Measurements from ENCODE around the gene RAC3. TPM values are rescaled to one million over a fixed set of nuclear protein-coding genes. Genes with fewer than 3 reads are reported as not detected.

The RAC3 gene
- total and polyA plus RNA-seq, 2 experiments from 2014 or later, result 5.5 to 11.8 TPM

DNA sequence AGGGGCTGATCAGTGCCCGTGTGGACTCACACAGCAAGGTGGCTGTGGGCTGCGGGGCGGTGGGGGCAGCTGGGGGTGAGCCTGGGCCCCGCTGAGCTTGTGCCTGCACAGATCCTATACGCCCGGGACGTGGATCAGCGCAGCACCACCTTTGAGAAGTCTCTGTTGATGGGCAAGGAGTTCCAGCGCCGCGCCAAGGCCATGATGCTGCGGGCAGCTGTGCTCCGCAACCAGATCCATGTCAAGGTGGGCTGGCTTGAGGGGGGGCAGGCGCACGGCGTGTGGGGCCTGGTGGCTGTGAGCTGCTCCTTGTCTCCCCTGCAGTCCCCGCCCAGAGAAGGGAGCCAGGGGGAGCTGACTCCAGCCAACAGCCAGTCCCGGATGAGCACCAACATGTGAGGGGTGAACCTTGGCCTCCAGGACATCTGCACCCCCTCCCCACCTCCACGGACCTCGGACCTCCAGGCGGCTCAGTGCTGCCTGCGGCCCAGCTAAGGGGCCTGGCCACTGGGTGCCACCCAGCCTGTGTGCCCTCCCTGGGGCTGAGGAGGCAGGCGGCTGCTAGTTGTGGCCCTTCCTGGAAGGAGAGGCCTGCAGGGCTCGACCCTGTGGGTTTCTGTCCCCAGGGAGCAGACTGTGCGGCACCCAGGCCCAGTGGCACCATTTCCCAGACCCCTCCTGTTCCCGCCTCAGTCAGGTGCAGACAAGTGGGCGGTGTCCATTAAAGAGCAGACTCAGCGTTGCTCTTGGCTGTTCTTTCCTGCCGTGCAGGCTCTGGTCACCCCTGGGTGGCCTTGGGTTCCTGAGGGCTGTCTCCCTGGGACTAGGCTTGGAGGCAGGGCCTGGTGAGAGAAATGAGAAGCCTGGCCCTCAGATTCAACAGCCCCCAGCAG is 25.5 kb downstream of the RAC3 start:
- no peak overlapping the region for H3K4me2 ChIP-seq
- WGBS (ENCODE audit: low lambda C conversion rate, missing lambda C conversion rate), result 92% methylated on average over 28 of the region's 29 CpGs
- H3K36me3 ChIP-seq (replicated peaks; ENCODE audit: insufficient read depth, low read depth), result no peaks in the 10 kb centered on the region
- H3K9me3 ChIP-seq (ENCODE audit: low read depth), result no peaks in the 10 kb centered on the region
- peaks cover 3% of the 10 kb centered on the region for H4K20me1 ChIP-seq (ENCODE audit: insufficient read depth, poor library complexity, severe bottlenecking)
- no peaks in the 10 kb centered on the region for H3K9me2 ChIP-seq (replicated peaks; ENCODE audit: insufficient read depth)
- no peaks in the 10 kb centered on the region for H3K27me3 ChIP-seq
- no peak overlapping the region for H2AFZ ChIP-seq
- H3K27ac ChIP-seq, result no peak overlapping the region
- DNase-seq (ENCODE audit: low spot score), result no peak
- peaks cover 15% of the 10 kb centered on the region for H3K79me2 ChIP-seq
- H3K4me1 ChIP-seq (ENCODE audit: insufficient read depth), result peaks cover 8% of the 10 kb centered on the region
- TF ChIP-seq EZH2 (IDR thresholded peaks at IDR 0.05; ENCODE audit: borderline replicate concordance) (no peak), EZH2phosphoT487 (IDR thresholded peaks at IDR 0.05; ENCODE audit: low read depth, severe bottlenecking, unreplicated experiment) (no peak)
- no peak overlapping the region for H3K4me3 ChIP-seq

DNA sequence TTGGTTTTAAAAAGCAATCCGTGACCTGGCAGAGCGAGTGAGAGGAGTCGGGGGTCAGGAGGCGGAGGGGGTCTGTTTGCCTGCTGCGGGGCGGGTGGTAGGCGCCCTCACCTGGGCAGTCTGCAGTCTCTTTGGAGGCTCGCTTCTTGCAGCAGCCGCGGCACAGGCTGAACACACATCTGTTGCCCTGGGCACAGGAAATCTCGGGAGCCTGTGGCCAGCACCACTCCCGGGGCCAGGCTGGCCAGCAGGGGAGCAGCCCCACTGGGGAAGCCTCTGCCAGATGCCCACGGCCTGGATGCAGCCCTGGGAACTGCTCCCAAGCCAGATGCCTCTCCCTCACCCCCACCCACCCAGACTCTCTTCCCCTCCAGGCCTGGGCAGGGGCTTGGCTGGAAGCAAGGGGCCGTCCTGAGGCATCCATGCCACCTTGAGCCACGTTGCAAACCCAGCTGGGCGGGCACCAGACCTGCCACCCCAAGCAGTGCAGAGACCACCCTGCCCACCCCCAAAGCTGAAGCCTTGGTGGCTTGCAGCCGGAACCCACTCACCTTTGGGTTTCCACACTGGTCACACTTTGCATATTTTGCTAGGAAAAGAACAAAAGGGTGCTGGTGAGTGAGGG is 26.9 kb downstream of the RAC3 start:
- Histone ChIP-seq H2AFZ (no peak overlapping the region), H3K9me3 (ENCODE audit: low read depth) (no peaks in the 10 kb centered on the region), H3K79me2 (peaks cover 2% of the 10 kb centered on the region), H4K20me1 (ENCODE audit: insufficient read depth, poor library complexity, severe bottlenecking) (no peaks in the 10 kb centered on the region), H3K4me2 (no peak overlapping the region), H3K4me1 (ENCODE audit: insufficient read depth) (peaks cover under 1% of the 10 kb centered on the region), H3K9me2 (replicated peaks; ENCODE audit: insufficient read depth) (no peaks in the 10 kb centered on the region), H3K27me3 (no peaks in the 10 kb centered on the region), H3K4me3 (no peak overlapping the region), H3K27ac (no peak overlapping the region), H3K36me3 (replicated peaks; ENCODE audit: insufficient read depth, low read depth) (no peaks in the 10 kb centered on the region)
- TF ChIP-seq, protein P1, sequence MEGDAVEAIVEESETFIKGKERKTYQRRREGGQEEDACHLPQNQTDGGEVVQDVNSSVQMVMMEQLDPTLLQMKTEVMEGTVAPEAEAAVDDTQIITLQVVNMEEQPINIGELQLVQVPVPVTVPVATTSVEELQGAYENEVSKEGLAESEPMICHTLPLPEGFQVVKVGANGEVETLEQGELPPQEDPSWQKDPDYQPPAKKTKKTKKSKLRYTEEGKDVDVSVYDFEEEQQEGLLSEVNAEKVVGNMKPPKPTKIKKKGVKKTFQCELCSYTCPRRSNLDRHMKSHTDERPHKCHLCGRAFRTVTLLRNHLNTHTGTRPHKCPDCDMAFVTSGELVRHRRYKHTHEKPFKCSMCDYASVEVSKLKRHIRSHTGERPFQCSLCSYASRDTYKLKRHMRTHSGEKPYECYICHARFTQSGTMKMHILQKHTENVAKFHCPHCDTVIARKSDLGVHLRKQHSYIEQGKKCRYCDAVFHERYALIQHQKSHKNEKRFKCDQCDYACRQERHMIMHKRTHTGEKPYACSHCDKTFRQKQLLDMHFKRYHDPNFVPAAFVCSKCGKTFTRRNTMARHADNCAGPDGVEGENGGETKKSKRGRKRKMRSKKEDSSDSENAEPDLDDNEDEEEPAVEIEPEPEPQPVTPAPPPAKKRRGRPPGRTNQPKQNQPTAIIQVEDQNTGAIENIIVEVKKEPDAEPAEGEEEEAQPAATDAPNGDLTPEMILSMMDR (IDR thresholded peaks at IDR 0.05; ENCODE audit: poor library complexity), result no peak
- TF ChIP-seq EZH2 (IDR thresholded peaks at IDR 0.05; ENCODE audit: borderline replicate concordance), result no peak
- TF ChIP-seq EZH2phosphoT487 (IDR thresholded peaks at IDR 0.05; ENCODE audit: low read depth, severe bottlenecking, unreplicated experiment), result no peak
- no peak for DNase-seq (ENCODE audit: low spot score)
- WGBS (ENCODE audit: low lambda C conversion rate, missing lambda C conversion rate), result 96% methylated on average over 10 of the region's 17 CpGs

DNA sequence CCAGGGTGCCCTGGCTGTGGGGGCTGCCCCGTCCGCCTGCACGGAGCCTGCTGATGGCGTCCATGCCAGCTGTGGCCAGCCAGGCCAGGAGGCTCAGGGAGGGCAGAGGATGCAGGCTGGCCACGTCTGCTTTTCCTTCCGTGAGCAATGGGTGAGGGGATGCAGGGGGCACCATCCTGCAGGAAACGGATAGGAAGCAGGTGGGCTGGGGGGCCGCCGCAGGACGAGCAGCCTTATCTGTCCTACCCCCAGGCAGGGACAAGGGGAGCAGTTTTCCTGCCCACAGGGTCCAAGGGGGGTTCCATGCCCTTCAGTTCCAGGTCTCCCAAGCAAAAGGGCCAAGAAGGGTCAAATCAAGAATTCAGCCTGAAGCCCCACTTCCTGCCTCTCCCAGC is 27.4 kb downstream of the RAC3 start:
- Histone ChIP-seq H3K79me2 (no peaks in the 10 kb centered on the region), H3K27ac (no peak overlapping the region), H3K4me3 (no peak overlapping the region), H3K9me2 (replicated peaks; ENCODE audit: insufficient read depth) (no peaks in the 10 kb centered on the region), H4K20me1 (ENCODE audit: insufficient read depth, poor library complexity, severe bottlenecking) (no peaks in the 10 kb centered on the region), H2AFZ (no peak overlapping the region), H3K36me3 (replicated peaks; ENCODE audit: insufficient read depth, low read depth) (no peaks in the 10 kb centered on the region), H3K27me3 (no peaks in the 10 kb centered on the region), H3K4me1 (ENCODE audit: insufficient read depth) (no peaks in the 10 kb centered on the region), H3K9me3 (ENCODE audit: low read depth) (no peaks in the 10 kb centered on the region), H3K4me2 (no peak overlapping the region)
- TF ChIP-seq EZH2phosphoT487 (IDR thresholded peaks at IDR 0.05; ENCODE audit: low read depth, severe bottlenecking, unreplicated experiment) (no peak), EZH2 (IDR thresholded peaks at IDR 0.05; ENCODE audit: borderline replicate concordance) (no peak)
- TF ChIP-seq, protein P1 (IDR thresholded peaks at IDR 0.05; ENCODE audit: poor library complexity), result no peak
- 93% methylated on average over 10 of the region's 10 CpGs for WGBS (ENCODE audit: low lambda C conversion rate, missing lambda C conversion rate)
- no peak for DNase-seq (ENCODE audit: low spot score)
